GM23338 (cell line): ENCODE results near the gene KREMEN2. TPM values are rescaled to one million over a fixed set of nuclear protein-coding genes. Genes with fewer than 3 reads are reported as not detected.

Experiments used
- ATAC-seq: fragments of 200-7000 bp; cut with Tn5 transposase; 3 replicates; pipeline ENCODE4 v1.9.1; 2020
- DNase-seq: peaks from one replicate; pipeline ENCODE4 v3.0.0-alpha.2; 2015; ENCODE audit warnings: low spot score
- H2AFZ ChIP-seq: fragments of 200-600 bp; sonication (generic); 2 replicates; pipeline ENCODE4 v1.8.0; 2016; ENCODE audit warnings: antibody characterized with exemption, mild to moderate bottlenecking, moderate library complexity
- H3F3A ChIP-seq: fragments of 200-600 bp; sonication (generic); replicated peaks from 2 replicates; pipeline ENCODE4 v1.8.0; 2017; ENCODE audit warnings: antibody characterized with exemption, mixed run types, low read depth
- H3K27ac ChIP-seq: fragments of 200-600 bp; sonication (generic); 2 replicates; pipeline ENCODE4 v1.6.1; 2016; ENCODE audit warnings: low read depth
- H3K27me3 ChIP-seq: fragments of 200-600 bp; sonication (generic); 2 replicates; pipeline ENCODE4 v1.8.0; 2016; ENCODE audit warnings: mild to moderate bottlenecking, mixed run types, moderate library complexity; ENCODE audit not compliant: insufficient read depth
- H3K36me3 ChIP-seq: fragments of 200-600 bp; sonication (generic); 2 replicates; pipeline ENCODE4 v1.8.0; 2016; ENCODE audit warnings: mild to moderate bottlenecking; ENCODE audit not compliant: insufficient read depth
- H3K4me1 ChIP-seq: fragments of 200-600 bp; sonication (generic); 2 replicates; pipeline ENCODE4 v1.8.0; 2016; ENCODE audit warnings: mild to moderate bottlenecking, moderate library complexity; ENCODE audit not compliant: insufficient read depth
- H3K4me2 ChIP-seq: fragments of 200-600 bp; sonication (generic); 2 replicates; pipeline ENCODE4 v1.7.1; 2017; ENCODE audit warnings: mixed run types
- H3K4me3 ChIP-seq: fragments of 200-600 bp; sonication (generic); 2 replicates; pipeline ENCODE4 v1.6.1; 2016; ENCODE audit warnings: mixed run types
- H3K79me2 ChIP-seq: fragments of 200-600 bp; sonication (generic); replicated peaks from 2 replicates; pipeline ENCODE4 v1.8.0; 2017; ENCODE audit warnings: mild to moderate bottlenecking; ENCODE audit not compliant: insufficient read depth
- H3K9me2 ChIP-seq: fragments of 200-600 bp; sonication (generic); 2 replicates; pipeline ENCODE4 v1.8.0; 2017; ENCODE audit not compliant: insufficient read depth
- H4K20me1 ChIP-seq: fragments of 200-600 bp; sonication (generic); replicated peaks from 2 replicates; pipeline ENCODE4 v1.8.0; 2017; ENCODE audit warnings: mild to moderate bottlenecking; ENCODE audit not compliant: insufficient read depth
- H3K27ac Mint-ChIP-seq: 2 replicates; pipeline ENCODE4 v1.8.0; 2020; ENCODE audit warnings: inconsistent platforms, mild to moderate bottlenecking, moderate library complexity, mixed read lengths
- H3K27me3 Mint-ChIP-seq: 3 replicates; pipeline ENCODE4 v1.8.0; 2022; ENCODE audit warnings: low read depth, mild to moderate bottlenecking, moderate library complexity, mixed read lengths, inconsistent platforms; ENCODE audit not compliant: insufficient read depth, poor library complexity
- H3K36me3 Mint-ChIP-seq: 3 replicates; pipeline ENCODE4 v1.8.0; 2021; ENCODE audit warnings: low read depth, mild to moderate bottlenecking, inconsistent platforms, moderate library complexity, mixed read lengths
- H3K4me1 Mint-ChIP-seq: 3 replicates; pipeline ENCODE4 v1.8.0; 2020; ENCODE audit warnings: mild to moderate bottlenecking, inconsistent platforms, mixed read lengths
- H3K4me3 Mint-ChIP-seq: 3 replicates; pipeline ENCODE4 v1.8.0; 2021; ENCODE audit warnings: moderate library complexity, mild to moderate bottlenecking, inconsistent platforms, mixed read lengths
- H3K9me3 Mint-ChIP-seq: 3 replicates; pipeline ENCODE4 v1.8.0; 2020; ENCODE audit warnings: moderate library complexity, mild to moderate bottlenecking, inconsistent platforms, mixed read lengths
- CREB1 ChIP-seq: fragments of 250-450 bp; sonication (Bioruptor Pico); IDR thresholded peaks from 2 replicates; pipeline ENCODE4 v1.5.0; 2020; ENCODE audit warnings: low read depth, mild to moderate bottlenecking, moderate library complexity
- EZH2phosphoT487 ChIP-seq: fragments of 200-600 bp; sonication (generic); IDR thresholded peaks from one replicate; pipeline ENCODE4 v1.8.1; 2018; ENCODE audit warnings: antibody characterized with exemption; ENCODE audit not compliant: unreplicated experiment
- JUNB ChIP-seq: IDR thresholded peaks from one replicate; pipeline ENCODE4 v1.6.1; 2016; ENCODE audit warnings: antibody characterized with exemption; ENCODE audit not compliant: unreplicated experiment
- NANOG ChIP-seq: IDR thresholded peaks from 2 replicates; pipeline ENCODE4 v1.6.1; 2016; ENCODE audit warnings: antibody characterized with exemption, borderline replicate concordance
- STAT1 ChIP-seq: IDR thresholded peaks from one replicate; pipeline ENCODE4 v1.6.1; 2016; ENCODE audit warnings: antibody characterized with exemption; ENCODE audit not compliant: unreplicated experiment
- ZNF331 ChIP-seq: fragments of 250-450 bp; sonication (Bioruptor Pico); IDR thresholded peaks from 2 replicates; pipeline ENCODE4 v1.5.0; 2020; ENCODE audit warnings: low read depth, mild to moderate bottlenecking, moderate library complexity
- polyA plus RNA-seq: library from polyadenylated mRNA; unstranded; fragments of >200 nt; fragmentation: Nextera tagmentation; extraction: Ambion mirVana; gene quantifications from 2 replicates; pipeline ENCODE4 v1.2.1, GENCODE V29; 2016
- total RNA-seq: library from RNA; depleted of rRNA; stranded (reverse); fragments of >200 nt; shearing (Covaris generic); gene quantifications from 2 replicates; pipeline ENCODE4 v1.2.3, GENCODE V29; 2014
- TF ChIP-seq, protein P1 (sequence below): fragments of 250-450 bp; sonication (Bioruptor Pico); IDR thresholded peaks from 2 replicates; pipeline ENCODE4 v1.5.0; 2020; ENCODE audit warnings: mild to moderate bottlenecking, moderate library complexity
- TF ChIP-seq, protein P2 (sequence below), 2 experiments: fragments of 200-600 bp in 1 of 2; sonication (generic) in 1 of 2; conservative IDR thresholded peaks; 2 replicates each; pipeline versions ENCODE4 v1.5.1 to v1.6.1; 2016 to 2017; ENCODE audit warnings: antibody characterized with exemption in 2 of 2, low read depth in 2 of 2, mild to moderate bottlenecking in 2 of 2, moderate library complexity in 1 of 2

The KREMEN2 gene
- total and polyA plus RNA-seq, 2 experiments from 2014 or later: 4.9 to 16.1 TPM

DNA sequence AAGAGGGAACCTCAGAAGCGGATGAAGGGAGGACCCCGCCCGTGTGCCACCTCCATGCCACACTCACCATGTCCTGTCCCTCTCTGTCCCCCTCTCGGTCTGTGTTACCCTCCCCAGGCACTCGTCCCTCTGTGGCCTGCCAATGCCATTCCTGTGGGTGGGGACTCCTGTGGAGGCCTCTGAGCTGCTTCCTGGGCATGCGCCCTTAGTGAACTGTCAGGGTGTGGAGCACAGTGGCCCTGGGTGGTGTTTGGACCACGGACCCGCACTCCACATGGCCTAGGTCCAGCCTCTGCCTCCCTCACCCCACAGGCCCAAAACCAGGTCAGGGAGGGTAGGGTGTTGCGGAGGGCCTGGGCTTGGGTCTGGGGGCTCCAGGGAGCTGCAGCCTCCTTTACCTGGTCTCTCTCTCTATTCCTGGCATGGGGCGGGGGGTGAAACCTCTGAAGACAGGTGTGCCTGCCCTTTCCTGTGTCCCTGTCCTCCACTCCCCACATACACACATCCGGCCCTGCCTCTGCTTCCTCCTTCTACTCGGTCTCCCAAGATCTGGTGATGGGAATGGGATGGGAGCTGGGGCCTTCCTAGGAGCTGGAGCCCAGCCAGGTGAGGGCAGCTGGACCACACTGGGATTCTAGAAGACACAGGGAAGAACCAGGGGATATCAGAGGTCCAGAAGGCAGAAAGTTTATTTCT, 27.6 kb downstream of the KREMEN2 start (continued):
- TF ChIP-seq, protein P1, sequence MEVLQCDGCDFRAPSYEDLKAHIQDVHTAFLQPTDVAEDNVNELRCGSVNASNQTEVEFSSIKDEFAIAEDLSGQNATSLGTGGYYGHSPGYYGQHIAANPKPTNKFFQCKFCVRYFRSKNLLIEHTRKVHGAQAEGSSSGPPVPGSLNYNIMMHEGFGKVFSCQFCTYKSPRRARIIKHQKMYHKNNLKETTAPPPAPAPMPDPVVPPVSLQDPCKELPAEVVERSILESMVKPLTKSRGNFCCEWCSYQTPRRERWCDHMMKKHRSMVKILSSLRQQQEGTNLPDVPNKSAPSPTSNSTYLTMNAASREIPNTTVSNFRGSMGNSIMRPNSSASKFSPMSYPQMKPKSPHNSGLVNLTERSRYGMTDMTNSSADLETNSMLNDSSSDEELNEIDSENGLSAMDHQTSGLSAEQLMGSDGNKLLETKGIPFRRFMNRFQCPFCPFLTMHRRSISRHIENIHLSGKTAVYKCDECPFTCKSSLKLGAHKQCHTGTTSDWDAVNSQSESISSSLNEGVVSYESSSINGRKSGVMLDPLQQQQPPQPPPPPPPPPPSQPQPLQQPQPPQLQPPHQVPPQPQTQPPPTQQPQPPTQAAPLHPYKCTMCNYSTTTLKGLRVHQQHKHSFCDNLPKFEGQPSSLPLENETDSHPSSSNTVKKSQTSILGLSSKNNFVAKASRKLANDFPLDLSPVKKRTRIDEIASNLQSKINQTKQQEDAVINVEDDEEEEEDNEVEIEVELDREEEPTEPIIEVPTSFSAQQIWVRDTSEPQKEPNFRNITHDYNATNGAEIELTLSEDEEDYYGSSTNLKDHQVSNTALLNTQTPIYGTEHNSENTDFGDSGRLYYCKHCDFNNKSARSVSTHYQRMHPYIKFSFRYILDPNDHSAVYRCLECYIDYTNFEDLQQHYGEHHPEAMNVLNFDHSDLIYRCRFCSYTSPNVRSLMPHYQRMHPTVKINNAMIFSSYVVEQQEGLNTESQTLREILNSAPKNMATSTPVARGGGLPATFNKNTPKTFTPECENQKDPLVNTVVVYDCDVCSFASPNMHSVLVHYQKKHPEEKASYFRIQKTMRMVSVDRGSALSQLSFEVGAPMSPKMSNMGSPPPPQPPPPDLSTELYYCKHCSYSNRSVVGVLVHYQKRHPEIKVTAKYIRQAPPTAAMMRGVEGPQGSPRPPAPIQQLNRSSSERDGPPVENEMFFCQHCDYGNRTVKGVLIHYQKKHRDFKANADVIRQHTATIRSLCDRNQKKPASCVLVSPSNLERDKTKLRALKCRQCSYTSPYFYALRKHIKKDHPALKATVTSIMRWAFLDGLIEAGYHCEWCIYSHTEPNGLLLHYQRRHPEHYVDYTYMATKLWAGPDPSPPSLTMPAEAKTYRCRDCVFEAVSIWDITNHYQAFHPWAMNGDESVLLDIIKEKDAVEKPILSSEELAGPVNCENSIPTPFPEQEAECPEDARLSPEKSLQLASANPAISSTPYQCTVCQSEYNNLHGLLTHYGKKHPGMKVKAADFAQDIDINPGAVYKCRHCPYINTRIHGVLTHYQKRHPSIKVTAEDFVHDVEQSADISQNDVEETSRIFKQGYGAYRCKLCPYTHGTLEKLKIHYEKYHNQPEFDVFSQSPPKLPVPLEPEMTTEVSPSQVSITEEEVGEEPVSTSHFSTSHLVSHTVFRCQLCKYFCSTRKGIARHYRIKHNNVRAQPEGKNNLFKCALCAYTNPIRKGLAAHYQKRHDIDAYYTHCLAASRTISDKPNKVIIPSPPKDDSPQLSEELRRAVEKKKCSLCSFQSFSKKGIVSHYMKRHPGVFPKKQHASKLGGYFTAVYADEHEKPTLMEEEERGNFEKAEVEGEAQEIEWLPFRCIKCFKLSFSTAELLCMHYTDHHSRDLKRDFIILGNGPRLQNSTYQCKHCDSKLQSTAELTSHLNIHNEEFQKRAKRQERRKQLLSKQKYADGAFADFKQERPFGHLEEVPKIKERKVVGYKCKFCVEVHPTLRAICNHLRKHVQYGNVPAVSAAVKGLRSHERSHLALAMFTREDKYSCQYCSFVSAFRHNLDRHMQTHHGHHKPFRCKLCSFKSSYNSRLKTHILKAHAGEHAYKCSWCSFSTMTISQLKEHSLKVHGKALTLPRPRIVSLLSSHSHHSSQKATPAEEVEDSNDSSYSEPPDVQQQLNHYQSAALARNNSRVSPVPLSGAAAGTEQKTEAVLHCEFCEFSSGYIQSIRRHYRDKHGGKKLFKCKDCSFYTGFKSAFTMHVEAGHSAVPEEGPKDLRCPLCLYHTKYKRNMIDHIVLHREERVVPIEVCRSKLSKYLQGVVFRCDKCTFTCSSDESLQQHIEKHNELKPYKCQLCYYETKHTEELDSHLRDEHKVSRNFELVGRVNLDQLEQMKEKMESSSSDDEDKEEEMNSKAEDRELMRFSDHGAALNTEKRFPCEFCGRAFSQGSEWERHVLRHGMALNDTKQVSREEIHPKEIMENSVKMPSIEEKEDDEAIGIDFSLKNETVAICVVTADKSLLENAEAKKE (CRISPR knock-in tag): no peak
- no peak for TF ChIP-seq NANOG

DNA sequence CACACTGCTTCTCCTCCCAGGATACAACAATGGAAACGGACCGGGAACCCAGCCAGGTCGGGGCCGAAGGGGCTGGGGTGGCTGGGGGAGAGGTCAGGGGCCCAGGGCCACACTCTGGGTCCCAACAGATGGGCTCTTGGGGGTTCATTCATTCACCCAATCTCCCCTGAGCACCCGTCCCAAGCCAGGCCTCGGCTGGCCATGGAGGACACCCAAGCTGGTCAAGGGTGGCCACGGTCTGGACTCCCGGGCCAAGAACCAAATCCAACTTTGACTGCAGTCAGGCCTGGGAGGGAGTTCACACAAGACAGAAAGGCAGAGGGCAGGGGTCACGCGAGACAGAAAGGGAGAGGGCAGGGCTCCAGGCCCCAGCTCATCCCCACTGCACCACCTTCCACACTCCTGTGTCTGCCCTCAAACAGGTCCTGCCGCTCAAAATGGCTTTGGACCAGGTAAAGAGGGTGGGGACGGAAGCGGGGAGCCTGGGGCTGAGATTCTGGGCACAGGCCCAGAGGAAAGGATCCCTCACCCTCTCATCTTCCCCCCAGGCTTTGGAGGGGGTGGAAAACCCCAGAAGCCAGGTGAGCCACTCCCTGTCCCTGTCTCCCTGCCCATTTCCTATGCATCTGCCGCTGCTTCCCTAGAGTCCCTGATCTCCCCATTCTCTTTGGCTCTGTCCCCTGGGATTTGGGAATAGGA, 28.5 kb downstream of the KREMEN2 start:
- no peaks in the 10 kb centered on the region for H4K20me1 ChIP-seq
- no peaks in the 10 kb centered on the region for H3K9me2 ChIP-seq
- ATAC-seq: no peak
- H3K4me3 ChIP-seq: no peak overlapping the region
- no peak overlapping the region for H3K4me3 Mint-ChIP-seq
- no peak for DNase-seq
- no peaks in the 10 kb centered on the region for H3K79me2 ChIP-seq
- H3K4me1 Mint-ChIP-seq: peaks cover 31% of the 10 kb centered on the region
- no peaks in the 10 kb centered on the region for H3K27me3 ChIP-seq
- H3K4me1 ChIP-seq: peaks cover 31% of the 10 kb centered on the region
- no peak overlapping the region for H3K27ac ChIP-seq
- no peak overlapping the region for H3K4me2 ChIP-seq
- no peaks in the 10 kb centered on the region for H3K36me3 ChIP-seq
- no peaks in the 10 kb centered on the region for H3F3A ChIP-seq
- no peak overlapping the region for H2AFZ ChIP-seq
- H3K9me3 Mint-ChIP-seq: no peaks in the 10 kb centered on the region
- H3K27me3 Mint-ChIP-seq: peaks cover 7% of the 10 kb centered on the region
- H3K27ac Mint-ChIP-seq: no peak overlapping the region
- no peaks in the 10 kb centered on the region for H3K36me3 Mint-ChIP-seq
- TF ChIP-seq STAT1 (no peak), JUNB (no peak), EZH2phosphoT487 (no peak), CREB1 (CRISPR knock-in tag) (no peak), ZNF331 (no peak)
- TF ChIP-seq, protein P2, sequence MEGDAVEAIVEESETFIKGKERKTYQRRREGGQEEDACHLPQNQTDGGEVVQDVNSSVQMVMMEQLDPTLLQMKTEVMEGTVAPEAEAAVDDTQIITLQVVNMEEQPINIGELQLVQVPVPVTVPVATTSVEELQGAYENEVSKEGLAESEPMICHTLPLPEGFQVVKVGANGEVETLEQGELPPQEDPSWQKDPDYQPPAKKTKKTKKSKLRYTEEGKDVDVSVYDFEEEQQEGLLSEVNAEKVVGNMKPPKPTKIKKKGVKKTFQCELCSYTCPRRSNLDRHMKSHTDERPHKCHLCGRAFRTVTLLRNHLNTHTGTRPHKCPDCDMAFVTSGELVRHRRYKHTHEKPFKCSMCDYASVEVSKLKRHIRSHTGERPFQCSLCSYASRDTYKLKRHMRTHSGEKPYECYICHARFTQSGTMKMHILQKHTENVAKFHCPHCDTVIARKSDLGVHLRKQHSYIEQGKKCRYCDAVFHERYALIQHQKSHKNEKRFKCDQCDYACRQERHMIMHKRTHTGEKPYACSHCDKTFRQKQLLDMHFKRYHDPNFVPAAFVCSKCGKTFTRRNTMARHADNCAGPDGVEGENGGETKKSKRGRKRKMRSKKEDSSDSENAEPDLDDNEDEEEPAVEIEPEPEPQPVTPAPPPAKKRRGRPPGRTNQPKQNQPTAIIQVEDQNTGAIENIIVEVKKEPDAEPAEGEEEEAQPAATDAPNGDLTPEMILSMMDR (conservative IDR thresholded peaks at IDR 0.05; ENCODE audit: low read depth in 2 of 2): no peak
